Raji (cell line): ENCODE data around the gene PANX3.

Source experiments
- POLR2A ChIP-seq: IDR thresholded peaks from 2 replicates; pipeline ENCODE4 v1.6.1; 2011; ENCODE audit warnings: low read depth, low read length, control low read depth; ENCODE audit not compliant: insufficient read depth

PANX3 gene

GRCh38 chr11:124602193-124602592 lies 9.0 kb upstream of the PANX3 start:
- TF ChIP-seq POLR2A, result no peak

- no peak for TF ChIP-seq POLR2A
These were observed 5.5 kb upstream of the PANX3 start for GRCh38 chr11:124605719-124606118.

GRCh38 chr11:124608147-124608546 lies 3.1 kb upstream of the PANX3 start:
- TF ChIP-seq POLR2A, result no peak

- no peak for TF ChIP-seq POLR2A
These were observed 933 bp upstream of the PANX3 start for GRCh38 chr11:124610295-124610694.

GRCh38 chr11:124612045-124612444 lies 817 bp downstream of the PANX3 start:
- TF ChIP-seq POLR2A, result no peak

- TF ChIP-seq POLR2A, result no peak
These were observed 1.5 kb downstream of the PANX3 start for GRCh38 chr11:124612567-124613246.

- no peak for TF ChIP-seq POLR2A
These were observed 7.6 kb downstream of the PANX3 start for GRCh38 chr11:124618863-124619262.

- peak; percentile 95 for TF ChIP-seq POLR2A
These were observed 11.6 kb downstream of the PANX3 start, which contains the start of gene TBRG1 for GRCh38 chr11:124622531-124623451. TBRG1 (plus strand) TSS chr11:124622864; CDS start chr11:124623084, 220 bp downstream.

GRCh38 chr11:124623861-124624525 lies 12.8 kb downstream of the PANX3 start:
- TF ChIP-seq POLR2A, result no peak

GRCh38 chr11:124625504-124626168 lies 14.4 kb downstream of the PANX3 start:
- no peak for TF ChIP-seq POLR2A

GRCh38 chr11:124627546-124627945 lies 16.3 kb downstream of the PANX3 start:
- TF ChIP-seq POLR2A, result no peak

- TF ChIP-seq POLR2A, result no peak
These were observed 18.7 kb downstream of the PANX3 start for GRCh38 chr11:124629961-124630360.

- TF ChIP-seq POLR2A, result no peak
These were observed 22.1 kb downstream of the PANX3 start for GRCh38 chr11:124633355-124633754.

GRCh38 chr11:124635932-124636331 lies 24.7 kb downstream of the PANX3 start:
- TF ChIP-seq POLR2A, result no peak

- no peak for TF ChIP-seq POLR2A
These were observed 27.3 kb downstream of the PANX3 start for GRCh38 chr11:124638500-124638899.
